Loucy (cell line): ENCODE measurements around the gene KCNK7.

ENCODE experiments used
- H2AFZ ChIP-seq: fragments of 200-600 bp; sonication (generic); 2 replicates; pipeline ENCODE4 v1.6.0; 2016; ENCODE audit warnings: antibody characterized with exemption, mild to moderate bottlenecking, low read length, moderate library complexity
- H3F3A ChIP-seq: fragments of 200-600 bp; 2 replicates; pipeline ENCODE4 v1.6.0; 2016; ENCODE audit warnings: antibody characterized with exemption, low read depth, mild to moderate bottlenecking
- H3K27me3 ChIP-seq: fragments of 200-600 bp; sonication (generic); 2 replicates; pipeline ENCODE4 v1.6.1; 2014; ENCODE audit warnings: low read length, mild to moderate bottlenecking; ENCODE audit not compliant: insufficient read depth, poor library complexity, severe bottlenecking
- H3K36me3 ChIP-seq: fragments of 200-600 bp; sonication (generic); 2 replicates; pipeline ENCODE4 v1.6.1; 2016; ENCODE audit warnings: low read length; ENCODE audit not compliant: insufficient read depth
- H3K4me1 ChIP-seq: fragments of 200-600 bp; sonication (generic); 2 replicates; pipeline ENCODE4 v1.5.1; 2014; ENCODE audit warnings: low read length, mild to moderate bottlenecking; ENCODE audit not compliant: insufficient read depth, poor library complexity, severe bottlenecking
- H3K4me2 ChIP-seq: fragments of 200-600 bp; sonication (generic); 2 replicates; pipeline ENCODE4 v1.6.0; 2014; ENCODE audit warnings: antibody characterized with exemption, low read length, low read depth, mild to moderate bottlenecking; ENCODE audit not compliant: poor library complexity, severe bottlenecking
- H3K4me3 ChIP-seq: fragments of 200-600 bp; sonication (generic); 2 replicates; pipeline ENCODE4 v1.5.1; 2014; ENCODE audit warnings: low read length, mild to moderate bottlenecking, mixed read lengths; ENCODE audit not compliant: poor library complexity, severe bottlenecking
- H3K79me2 ChIP-seq: fragments of 200-600 bp; sonication (generic); 2 replicates; pipeline ENCODE4 v1.6.1; 2014; ENCODE audit warnings: low read length; ENCODE audit not compliant: insufficient read depth
- H3K9ac ChIP-seq: fragments of 200-600 bp; sonication (generic); 2 replicates; pipeline ENCODE4 v1.6.0; 2014; ENCODE audit warnings: mild to moderate bottlenecking, low read depth, low read length, moderate library complexity; ENCODE audit not compliant: poor library complexity, severe bottlenecking
- H3K9me2 ChIP-seq: fragments of 200-600 bp; sonication (generic); replicated peaks from 2 replicates; pipeline ENCODE4 v1.6.1; 2016; ENCODE audit warnings: low read depth, low read length, mixed read lengths
- H3K9me3 ChIP-seq: fragments of 200-600 bp; sonication (generic); 2 replicates; pipeline ENCODE4 v1.6.1; 2014; ENCODE audit warnings: mild to moderate bottlenecking, antibody characterized with exemption, low read length, low read depth; ENCODE audit not compliant: insufficient read depth
- H4K20me1 ChIP-seq: fragments of 200-600 bp; sonication (generic); 2 replicates; pipeline ENCODE4 v1.6.0; 2014; ENCODE audit warnings: antibody characterized with exemption, low read length, mild to moderate bottlenecking; ENCODE audit not compliant: insufficient read depth, poor library complexity, severe bottlenecking
- EZH2phosphoT487 ChIP-seq: fragments of 200-600 bp; IDR thresholded peaks from 2 replicates; pipeline ENCODE4 v1.6.1; 2018; ENCODE audit warnings: antibody characterized with exemption, mild to moderate bottlenecking, moderate library complexity, borderline replicate concordance
- TF ChIP-seq, protein P1 (sequence below): fragments of 200-600 bp; sonication (generic); conservative IDR thresholded peaks from 2 replicates; pipeline ENCODE4 v1.5.1; 2014; ENCODE audit warnings: mild to moderate bottlenecking, antibody characterized with exemption, low read length

The KCNK7 gene

DNA sequence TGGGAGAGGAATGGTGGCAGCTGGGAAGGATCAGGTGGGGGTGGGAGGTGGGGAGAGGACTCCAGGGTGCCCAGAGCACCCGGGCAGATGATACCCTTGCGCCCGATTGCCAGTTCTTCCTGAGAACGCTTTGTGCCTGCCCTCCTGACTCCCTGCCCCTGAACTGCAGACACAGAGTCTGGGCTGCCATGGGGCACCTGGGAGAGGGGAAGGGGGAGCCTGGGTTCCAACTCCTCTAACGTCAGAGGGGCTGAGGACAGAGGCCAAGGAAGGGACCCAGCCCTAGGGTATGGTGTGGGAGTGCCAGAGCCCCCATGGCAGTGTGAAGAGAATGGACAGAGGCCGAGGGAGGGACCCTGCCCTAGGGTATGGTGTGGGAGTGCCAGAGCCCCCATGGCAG, 920 bp upstream of the KCNK7 start:
- TF ChIP-seq, protein P1, sequence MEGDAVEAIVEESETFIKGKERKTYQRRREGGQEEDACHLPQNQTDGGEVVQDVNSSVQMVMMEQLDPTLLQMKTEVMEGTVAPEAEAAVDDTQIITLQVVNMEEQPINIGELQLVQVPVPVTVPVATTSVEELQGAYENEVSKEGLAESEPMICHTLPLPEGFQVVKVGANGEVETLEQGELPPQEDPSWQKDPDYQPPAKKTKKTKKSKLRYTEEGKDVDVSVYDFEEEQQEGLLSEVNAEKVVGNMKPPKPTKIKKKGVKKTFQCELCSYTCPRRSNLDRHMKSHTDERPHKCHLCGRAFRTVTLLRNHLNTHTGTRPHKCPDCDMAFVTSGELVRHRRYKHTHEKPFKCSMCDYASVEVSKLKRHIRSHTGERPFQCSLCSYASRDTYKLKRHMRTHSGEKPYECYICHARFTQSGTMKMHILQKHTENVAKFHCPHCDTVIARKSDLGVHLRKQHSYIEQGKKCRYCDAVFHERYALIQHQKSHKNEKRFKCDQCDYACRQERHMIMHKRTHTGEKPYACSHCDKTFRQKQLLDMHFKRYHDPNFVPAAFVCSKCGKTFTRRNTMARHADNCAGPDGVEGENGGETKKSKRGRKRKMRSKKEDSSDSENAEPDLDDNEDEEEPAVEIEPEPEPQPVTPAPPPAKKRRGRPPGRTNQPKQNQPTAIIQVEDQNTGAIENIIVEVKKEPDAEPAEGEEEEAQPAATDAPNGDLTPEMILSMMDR = no peak
- no peak for TF ChIP-seq EZH2phosphoT487
- H3F3A ChIP-seq = no peaks in the 10 kb centered on the region
- H2AFZ ChIP-seq = no peak overlapping the region
- no peak overlapping the region for H3K4me3 ChIP-seq
- H3K9me2 ChIP-seq = no peaks in the 10 kb centered on the region
- no peaks in the 10 kb centered on the region for H3K4me1 ChIP-seq
- H3K9ac ChIP-seq = no peak overlapping the region
- H3K79me2 ChIP-seq = no peaks in the 10 kb centered on the region
- H4K20me1 ChIP-seq = no peaks in the 10 kb centered on the region
- no peaks in the 10 kb centered on the region for H3K9me3 ChIP-seq
- no peaks in the 10 kb centered on the region for H3K27me3 ChIP-seq
- H3K36me3 ChIP-seq = peaks cover 6% of the 10 kb centered on the region; the same call in 1 of the 2 replicates
- no peak overlapping the region for H3K4me2 ChIP-seq

DNA sequence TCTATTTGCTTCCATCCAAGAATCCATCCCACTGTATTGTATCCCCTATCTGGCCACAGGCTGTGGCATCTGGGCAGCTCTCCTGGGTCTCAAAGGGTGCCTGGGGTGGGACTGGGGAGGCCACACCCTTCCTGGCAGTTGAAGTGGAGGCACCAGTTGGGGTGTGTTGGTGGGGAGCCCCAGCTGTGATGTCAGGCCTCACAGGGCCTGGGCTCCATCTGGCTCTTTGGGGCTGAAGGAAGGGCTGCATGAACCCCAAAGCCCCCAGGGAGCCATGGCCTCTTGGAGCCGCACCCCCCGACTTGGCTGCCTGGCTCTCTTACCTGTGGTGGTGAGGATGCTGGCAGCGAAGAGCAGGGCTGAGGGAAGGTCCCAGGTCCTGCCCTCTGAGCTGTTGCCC, 469 bp downstream of the KCNK7 start:
- no peaks in the 10 kb centered on the region for H3F3A ChIP-seq
- no peak overlapping the region for H2AFZ ChIP-seq
- H3K27me3 ChIP-seq = no peaks in the 10 kb centered on the region
- H3K9me3 ChIP-seq = no peaks in the 10 kb centered on the region
- no peak overlapping the region for H3K4me3 ChIP-seq
- H3K9me2 ChIP-seq = no peaks in the 10 kb centered on the region
- no peak for TF ChIP-seq EZH2phosphoT487
- TF ChIP-seq, protein P1 = no peak
- H3K79me2 ChIP-seq = no peaks in the 10 kb centered on the region
- H4K20me1 ChIP-seq = no peaks in the 10 kb centered on the region
- H3K4me1 ChIP-seq = no peaks in the 10 kb centered on the region
- no peak overlapping the region for H3K9ac ChIP-seq
- peaks cover 6% of the 10 kb centered on the region; the same call in 1 of the 2 replicates for H3K36me3 ChIP-seq
- H3K4me2 ChIP-seq = no peak overlapping the region

DNA sequence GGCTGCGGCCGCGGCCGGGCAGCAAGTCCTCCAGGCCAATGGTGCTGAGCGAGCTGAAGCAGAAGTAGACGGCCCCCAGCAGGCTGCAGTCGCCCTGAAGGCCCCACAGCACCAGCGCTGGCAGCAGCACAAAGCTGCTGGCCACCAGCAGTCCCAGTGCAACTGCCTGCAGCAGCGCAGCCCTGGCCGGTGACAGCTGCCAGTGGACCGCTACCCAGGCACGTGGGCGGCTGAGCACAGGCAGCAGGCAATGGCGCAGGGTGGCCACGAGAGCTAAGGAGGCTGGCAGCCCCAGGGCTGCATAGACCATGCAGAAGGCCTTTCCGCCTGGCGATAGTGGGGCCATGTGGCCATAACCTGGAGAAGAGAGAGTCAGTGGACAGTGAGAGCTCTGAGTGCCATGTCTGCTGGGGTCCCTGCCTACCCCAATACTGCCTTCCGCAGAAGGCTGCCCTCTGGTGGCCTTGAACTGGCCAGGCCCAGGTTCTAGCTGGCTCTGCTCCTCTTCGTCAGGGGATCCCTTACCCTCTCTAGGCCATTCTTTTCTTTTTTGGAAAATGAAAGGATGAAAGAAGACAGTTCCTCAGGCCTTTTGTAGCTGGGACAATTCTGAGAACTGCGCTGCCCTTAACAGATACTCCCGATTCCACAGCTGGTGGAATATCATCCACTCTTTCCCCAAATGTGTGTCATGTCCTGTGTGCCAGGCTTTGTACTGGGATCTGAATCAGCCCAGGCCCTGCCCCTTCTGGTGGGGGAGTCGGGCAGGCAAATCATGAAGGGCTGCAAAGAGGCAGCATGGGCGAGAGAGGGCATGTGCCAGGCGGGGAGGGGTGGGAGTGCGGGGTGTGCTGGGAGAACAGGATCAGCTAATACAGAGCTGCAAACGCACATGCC, 1.8 kb downstream of the KCNK7 start:
- Histone ChIP-seq H3K4me1 (peaks cover 10% of the 10 kb centered on the region), H2AFZ (no peak overlapping the region), H3K9me2 (no peaks in the 10 kb centered on the region), H3F3A (no peaks in the 10 kb centered on the region), H3K9me3 (no peaks in the 10 kb centered on the region), H3K27me3 (no peaks in the 10 kb centered on the region), H3K79me2 (no peaks in the 10 kb centered on the region), H3K4me3 (no peak overlapping the region), H3K4me2 (no peak overlapping the region), H3K9ac (no peak overlapping the region), H4K20me1 (peaks cover 2% of the 10 kb centered on the region), H3K36me3 (peaks cover 6% of the 10 kb centered on the region; the same call in 1 of the 2 replicates)
- no peak for TF ChIP-seq EZH2phosphoT487
- TF ChIP-seq, protein P1 = peak; percentile 73
